Testis (tissue), 3 donors: ENCODE measurements around the gene MMP24. TPM values are rescaled to one million over a fixed set of nuclear protein-coding genes. Genes with fewer than 3 reads are reported as not detected.

Experiments used
- DNase-seq: peaks from one replicate; pipeline ENCODE4 v3.0.0-alpha.2; 2019
- H3K27ac ChIP-seq, 2 donors: fragments of 200-600 bp; sonication (generic); one replicate each; pipeline ENCODE4 v1.5.1; 2019
- H3K27me3 ChIP-seq: fragments of 200-600 bp; sonication (generic); one replicate; pipeline ENCODE4 v1.5.1; 2019
- H3K36me3 ChIP-seq: fragments of 200-600 bp; sonication (generic); one replicate; pipeline ENCODE4 v1.5.1; 2017; ENCODE audit warnings: low read depth; ENCODE audit errors: missing control alignments
- H3K4me1 ChIP-seq: fragments of 200-600 bp; sonication (generic); one replicate; pipeline ENCODE4 v1.5.1; 2019
- H3K4me3 ChIP-seq, 2 donors: fragments of 200-600 bp; sonication (generic); one replicate each; pipeline ENCODE4 v1.5.1; 2017 to 2019
- H3K9me3 ChIP-seq: fragments of 200-600 bp; sonication (generic); one replicate; pipeline ENCODE4 v1.5.1; 2017
- CTCF ChIP-seq, 3 experiments: fragments of 450-650 bp in 2 of 3; fragments of 200-600 bp in 1 of 3; sonication (generic) in 1 of 3; IDR thresholded peaks; one replicate each; pipeline ENCODE4 v1.5.1; 2016 to 2019; ENCODE audit warnings: antibody characterized with exemption in 3 of 3, mild to moderate bottlenecking in 2 of 3, moderate library complexity in 1 of 3
- POLR2A ChIP-seq: fragments of 450-650 bp; IDR thresholded peaks from one replicate; pipeline ENCODE4 v1.6.1; 2017; ENCODE audit warnings: antibody characterized with exemption, mild to moderate bottlenecking, moderate library complexity
- WGBS, 2 donors: methylation state at CpG; one replicate each; pipeline ENCODE4 v1.1.5; 2018; 5-methylcytosine and 5-hydroxymethylcytosine counted together
- intact Hi-C: fragments of 100-400 bp; cut with DNase I; formaldehyde crosslinking; loops from one replicate; pipeline ENCODE4 v1.15.1; 2023; ENCODE audit warnings: low total_unique reads
- polyA plus RNA-seq: library from polyadenylated mRNA; stranded (reverse); fragments of 350-450 nt; fragmentation: Illumina TruSeq; extraction: RNeasy Lipid Tissue Mini Kit (QIAGEN cat#74804); gene quantifications from one replicate; pipeline ENCODE4 v1.2.3, GENCODE V29; 2014; ENCODE audit warnings: low read depth, low replicate concordance; ENCODE audit not compliant: insufficient read depth
- total RNA-seq, 2 donors: library from RNA; depleted of rRNA; stranded (reverse); fragments of >200 nt; gene quantifications; one replicate each; pipeline ENCODE4 v1.2.3, GENCODE V29; 2016

MMP24 gene
- total and polyA plus RNA-seq, 3 donors from 2014 or later, result 1.1 to 2.2 (median 1.1) TPM

- Histone ChIP-seq H3K9me3 (no peaks in the 10 kb centered on the region), H3K27ac (peak overlapping the region in 1 of 2 donors; percentile 9), H3K4me1 (no peaks in the 10 kb centered on the region), H3K36me3 (no peaks in the 10 kb centered on the region), H3K4me3 (no peak overlapping the region), H3K27me3 (no peaks in the 10 kb centered on the region)
- peak; percentile 88 for DNase-seq
- TF ChIP-seq POLR2A (no peak), CTCF (IDR thresholded peaks at IDR 0.05) (peak; percentile 73 to 87 (median 77))
- intact Hi-C loops, result no loop called here
- 31 to 39% methylated on average over 8 of the region's 8 CpGs for WGBS, 2 donors
Measured at GRCh38 chr20:35207950-35208611, 18.4 kb upstream of the MMP24 start.

GRCh38 chr20:35215066-35215956 is 11.2 kb upstream of the MMP24 start:
- DNase-seq, result no peak
- H3K4me1 ChIP-seq, result no peaks in the 10 kb centered on the region
- no peak overlapping the region for H3K4me3 ChIP-seq
- H3K36me3 ChIP-seq, result no peaks in the 10 kb centered on the region
- no peaks in the 10 kb centered on the region for H3K27me3 ChIP-seq
- no peak for TF ChIP-seq POLR2A
- no peak for TF ChIP-seq CTCF (IDR thresholded peaks at IDR 0.05)
- intact Hi-C loops, result no loop called here
- H3K27ac ChIP-seq, result no peak overlapping the region
- H3K9me3 ChIP-seq, result no peaks in the 10 kb centered on the region
- 95 to 97% methylated on average over 12 of the region's 12 CpGs for WGBS, 2 donors

GRCh38 chr20:35216541-35216940 is 9.9 kb upstream of the MMP24 start:
- Histone ChIP-seq H3K27me3 (no peaks in the 10 kb centered on the region), H3K9me3 (no peaks in the 10 kb centered on the region), H3K36me3 (no peaks in the 10 kb centered on the region), H3K27ac (no peak overlapping the region), H3K4me3 (no peak overlapping the region), H3K4me1 (no peaks in the 10 kb centered on the region)
- 92 to 94% methylated on average over 5 of the region's 5 CpGs for WGBS, 2 donors
- intact Hi-C loops, result no loop called here
- DNase-seq, result no peak
- TF ChIP-seq CTCF (IDR thresholded peaks at IDR 0.05) (no peak), POLR2A (no peak)

GRCh38 chr20:35223941-35224340 is 2.5 kb upstream of the MMP24 start:
- H3K4me1 ChIP-seq, result no peaks in the 10 kb centered on the region
- intact Hi-C loops, result no loop called here
- DNase-seq, result no peak
- no peak for TF ChIP-seq CTCF (IDR thresholded peaks at IDR 0.05)
- no peak for TF ChIP-seq POLR2A
- H3K9me3 ChIP-seq, result no peaks in the 10 kb centered on the region
- no peak overlapping the region for H3K27ac ChIP-seq
- no peaks in the 10 kb centered on the region for H3K27me3 ChIP-seq
- WGBS, 2 donors, result 94 to 95% methylated on average over 5 of the region's 5 CpGs
- H3K4me3 ChIP-seq, result no peak overlapping the region
- no peaks in the 10 kb centered on the region for H3K36me3 ChIP-seq
